NCI-H2196 (cell line): ENCODE results near the gene TPCN1.

ENCODE experiments used
- DNase-seq: peaks from one replicate; lab custom pipeline; 2025; ENCODE audit not compliant: unreplicated experiment; lab: John Stamatoyannopoulos, UW

Gene TPCN1

GRCh38 chr12:113222730-113223531 is 1.7 kb downstream of the TPCN1 start:
- DNase-seq: peak; percentile 80

- DNase-seq: no peak
These were observed 3.7 kb downstream of the TPCN1 start for GRCh38 chr12:113224955-113225354.

- no peak for DNase-seq
These were observed 5.7 kb downstream of the TPCN1 start for GRCh38 chr12:113226696-113227568.

- DNase-seq: no peak
These were observed 6.6 kb downstream of the TPCN1 start for GRCh38 chr12:113227686-113228391.

- DNase-seq: no peak
These were observed 7.2 kb downstream of the TPCN1 start for GRCh38 chr12:113228394-113229028.

- no peak for DNase-seq
These were observed 9.3 kb downstream of the TPCN1 start for GRCh38 chr12:113230315-113231234.

GRCh38 chr12:113231235-113232088 is 10.2 kb downstream of the TPCN1 start:
- DNase-seq: peak; percentile 23

GRCh38 chr12:113232089-113232839 is 11.0 kb downstream of the TPCN1 start:
- DNase-seq: no peak

GRCh38 chr12:113232840-113233585 is 11.7 kb downstream of the TPCN1 start:
- peak; percentile 90 for DNase-seq

- no peak for DNase-seq
These were observed 12.7 kb downstream of the TPCN1 start for GRCh38 chr12:113233967-113234366.

- no peak for DNase-seq
These were observed 13.2 kb downstream of the TPCN1 start for GRCh38 chr12:113234483-113234882.

GRCh38 chr12:113235976-113236375 is 14.7 kb downstream of the TPCN1 start:
- no peak for DNase-seq

- no peak for DNase-seq
These were observed 15.5 kb downstream of the TPCN1 start for GRCh38 chr12:113236539-113237399.

GRCh38 chr12:113237748-113238147 is 16.5 kb downstream of the TPCN1 start:
- DNase-seq: no peak

GRCh38 chr12:113238309-113238708 is 17.0 kb downstream of the TPCN1 start:
- DNase-seq: no peak

GRCh38 chr12:113239288-113239771 is 18.1 kb downstream of the TPCN1 start:
- DNase-seq: no peak
